NCI-H146 treated with DMSO at 0.1 percent for 48 hours (cell line): ENCODE measurements around the gene ZNF407.

ENCODE experiments used
- DNase-seq: peaks from one replicate; lab custom pipeline; 2025; ENCODE audit not compliant: unreplicated experiment; lab: John Stamatoyannopoulos, UW

ZNF407 gene

DNA sequence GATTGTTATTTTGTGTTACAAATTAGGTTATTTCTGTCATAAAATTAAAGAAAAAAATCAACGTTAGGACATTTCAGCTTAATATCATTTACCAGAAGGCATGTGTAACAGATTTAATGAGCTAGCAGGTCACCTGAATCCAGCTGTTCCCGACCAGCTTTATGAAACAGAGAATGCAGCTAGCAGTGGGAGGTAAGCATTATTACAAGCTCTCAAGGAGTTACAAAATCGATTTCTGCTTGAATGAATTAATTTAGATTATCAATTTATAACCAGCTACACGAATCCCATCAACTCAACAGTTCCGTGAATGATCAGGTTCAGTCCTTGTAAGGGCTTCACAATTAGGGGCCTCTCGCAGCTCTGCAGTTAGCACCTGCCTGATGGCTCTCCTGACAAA is 399.3 kb downstream of the ZNF407 start:
- DNase-seq, result peak; percentile 82

DNA sequence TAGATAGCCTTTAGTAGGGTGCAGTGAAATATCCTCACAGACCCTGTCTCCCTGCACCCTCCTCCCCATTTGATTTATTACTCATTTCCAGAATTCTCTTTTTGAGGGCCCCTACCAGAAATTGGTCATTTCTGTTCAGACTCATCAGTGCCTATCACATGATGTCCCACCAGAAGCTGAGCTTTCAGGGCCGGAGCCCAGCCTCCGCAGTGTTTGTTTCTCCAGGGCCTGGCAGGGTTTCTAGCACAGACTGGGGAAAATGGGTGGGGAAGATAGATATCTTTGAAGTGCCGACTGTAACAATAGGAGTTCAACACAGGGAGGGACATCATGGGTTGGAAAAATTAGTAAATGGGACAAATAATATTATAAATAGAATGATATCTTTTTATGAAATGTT is 403.2 kb downstream of the ZNF407 start:
- DNase-seq, result no peak

DNA sequence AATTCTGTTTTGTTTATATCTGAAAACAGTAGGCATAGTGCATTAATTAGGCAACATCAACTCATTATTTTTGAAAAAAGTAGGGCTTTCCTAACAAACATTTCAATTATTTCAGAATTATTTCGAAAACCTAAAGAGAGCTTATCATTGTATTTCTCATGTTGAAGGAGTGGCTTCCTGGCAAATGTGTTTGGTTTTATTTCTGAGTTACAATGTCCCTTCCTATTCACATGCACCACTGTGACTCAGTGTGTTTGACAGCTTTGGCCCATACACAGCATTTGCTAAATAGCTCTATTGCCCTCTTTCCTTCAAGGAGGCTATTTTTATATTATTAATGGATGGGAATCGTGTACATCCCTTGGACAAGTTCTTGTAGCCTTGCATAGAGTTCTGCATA is 405.4 kb downstream of the ZNF407 start:
- no peak for DNase-seq

DNA sequence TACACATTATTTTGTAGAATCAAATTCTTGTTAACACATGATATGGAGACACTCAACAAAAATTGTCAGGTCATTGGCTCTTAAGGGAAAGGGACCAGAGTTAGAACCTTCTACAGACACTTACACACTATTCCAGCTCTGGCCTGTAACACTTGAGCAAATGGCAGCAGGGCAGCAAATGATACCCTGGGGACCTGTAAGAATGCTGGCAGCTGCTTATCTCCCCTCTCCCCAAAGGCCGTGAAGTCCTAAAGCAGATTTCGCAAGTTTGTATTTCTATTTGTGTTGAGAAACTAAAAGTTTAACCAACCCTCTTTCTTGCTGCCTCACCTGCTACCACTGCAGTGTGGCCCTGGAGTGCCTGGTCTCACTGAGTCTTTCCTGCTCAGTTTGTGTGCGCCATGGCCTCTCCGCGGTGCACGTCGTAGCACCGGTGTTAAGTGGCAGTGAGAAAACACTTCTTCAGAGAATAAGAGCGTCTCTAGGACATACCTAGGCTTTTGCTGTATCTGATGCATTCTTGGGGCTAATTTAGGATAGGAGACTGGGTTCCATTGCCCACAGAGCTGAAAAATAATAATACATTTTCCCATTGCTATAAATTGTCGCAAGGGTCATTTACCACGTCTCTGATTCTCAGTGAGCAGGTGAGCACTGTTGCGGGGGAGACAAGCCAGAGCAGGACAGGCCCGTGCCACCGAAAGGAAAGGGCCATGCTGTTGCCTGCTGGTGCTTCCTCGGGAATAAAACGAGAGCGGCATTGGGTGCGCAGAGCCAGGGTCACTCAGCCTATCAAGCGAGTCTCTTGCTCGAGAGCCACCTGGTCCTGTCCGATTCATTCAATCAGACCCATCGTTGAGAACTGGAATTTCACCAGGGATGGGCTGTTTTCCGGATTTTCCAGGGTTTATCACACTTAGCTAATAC is 406.4 kb downstream of the ZNF407 start:
- no peak for DNase-seq

DNA sequence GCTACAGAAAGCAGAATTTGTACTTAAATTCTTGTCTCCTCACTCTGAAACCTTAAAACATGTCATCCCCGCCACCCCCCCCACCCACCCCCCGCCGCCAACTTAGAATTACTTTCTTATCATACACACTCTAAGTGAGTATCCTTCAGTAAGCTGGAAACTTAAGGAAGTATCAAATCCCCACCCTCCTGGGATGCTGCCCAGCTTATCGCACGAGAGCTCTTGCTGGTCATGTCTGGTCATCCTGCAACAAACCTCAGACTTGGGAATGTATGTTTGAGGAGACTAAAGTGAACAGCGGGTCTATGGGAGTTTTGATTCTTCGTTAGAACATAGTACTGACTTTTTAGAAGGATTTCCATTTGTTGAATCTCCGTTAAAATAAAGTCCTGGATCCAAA is 408.0 kb downstream of the ZNF407 start:
- no peak for DNase-seq

DNA sequence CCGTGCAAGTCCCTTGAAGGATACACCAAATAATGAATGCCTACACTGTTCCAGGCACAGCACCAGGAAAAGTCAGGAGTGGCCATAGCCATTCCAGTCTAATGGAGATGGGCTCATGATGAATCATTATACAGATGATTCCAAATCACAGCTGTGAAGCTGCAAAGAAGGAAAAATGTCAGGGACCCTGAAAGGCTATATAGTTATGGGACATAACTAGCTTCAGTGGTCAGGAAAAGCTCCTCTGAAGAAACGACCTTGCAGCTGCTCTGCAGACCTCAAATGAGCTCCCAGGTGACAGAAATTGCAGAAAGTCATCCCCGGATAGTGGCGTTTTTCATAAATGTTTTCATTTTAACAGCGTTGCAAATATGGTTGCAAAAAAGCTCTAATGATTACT is 410.5 kb downstream of the ZNF407 start:
- no peak for DNase-seq

DNA sequence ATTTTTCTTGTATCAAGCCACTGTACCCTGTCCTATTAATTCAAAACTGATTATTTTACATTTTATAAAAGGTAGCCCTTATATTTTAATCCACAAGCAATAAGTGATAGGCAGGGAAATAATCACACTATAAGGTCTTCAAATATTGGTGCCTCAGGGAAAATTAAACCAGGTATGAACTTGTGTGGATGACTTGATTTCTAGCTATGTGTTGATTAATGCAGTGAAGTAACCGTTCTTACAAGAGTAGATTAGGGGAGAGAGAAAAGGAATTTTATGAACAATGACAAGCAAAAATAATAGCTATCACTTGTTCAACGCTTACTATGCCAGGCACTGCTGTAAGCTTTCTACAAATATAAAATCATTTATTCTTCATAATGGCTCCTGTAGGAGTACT is 411.6 kb downstream of the ZNF407 start:
- DNase-seq, result no peak

DNA sequence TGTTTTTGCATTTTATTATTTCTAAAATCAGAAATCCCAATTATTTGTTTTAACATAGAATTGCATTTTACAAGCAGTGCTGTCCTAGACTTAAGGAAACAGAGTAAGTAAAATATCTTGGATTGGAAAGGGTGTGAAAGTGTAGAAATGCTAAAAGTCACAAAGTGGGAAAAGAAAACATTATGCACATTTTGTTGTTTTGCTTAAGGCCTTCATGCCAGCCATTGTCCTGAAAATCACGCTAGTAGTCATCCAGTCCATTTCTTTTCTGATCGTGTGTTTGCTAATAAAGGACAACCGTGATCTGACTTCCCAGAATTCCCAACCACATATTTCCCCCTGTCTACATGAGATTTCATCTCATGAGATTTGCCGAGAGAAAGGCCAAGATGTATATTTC is 412.2 kb downstream of the ZNF407 start:
- no peak for DNase-seq

DNA sequence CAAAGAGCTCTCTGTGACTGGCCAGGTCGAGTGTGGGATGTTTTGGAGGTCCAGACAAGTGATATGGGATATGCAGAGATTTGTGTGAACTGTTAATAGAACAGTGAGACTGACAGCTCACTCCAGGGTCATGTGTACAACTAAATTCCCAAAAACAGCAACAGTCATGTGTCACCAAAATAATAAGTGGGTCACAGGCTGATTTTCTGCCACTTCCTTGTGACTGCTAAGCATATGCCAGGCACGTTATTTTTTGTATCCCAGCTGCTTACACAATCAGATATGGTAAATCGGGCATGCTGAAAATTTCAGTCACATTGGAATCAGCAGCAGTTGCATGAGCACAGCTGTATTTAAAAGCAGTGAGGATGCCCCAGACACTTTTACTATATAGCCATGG is 412.6 kb downstream of the ZNF407 start:
- no peak for DNase-seq

DNA sequence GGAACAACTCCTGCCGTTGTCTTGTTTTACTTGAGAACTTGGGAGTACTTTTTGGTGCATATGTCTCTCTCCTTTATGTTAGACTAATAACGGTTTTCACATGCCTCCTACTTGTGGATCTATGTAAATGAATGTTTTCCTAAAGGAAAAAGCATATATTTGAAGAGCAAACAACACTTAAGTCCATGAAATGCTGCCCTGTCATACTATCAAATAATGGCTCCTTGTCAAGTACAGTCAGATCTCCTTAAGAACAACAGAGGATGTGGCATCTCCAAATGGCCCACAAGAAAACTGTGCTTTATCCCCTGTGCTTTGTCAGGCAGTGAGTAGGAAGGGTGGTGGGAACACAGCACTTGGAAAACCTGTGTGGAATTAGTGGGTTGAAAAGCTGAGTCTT is 413.0 kb downstream of the ZNF407 start:
- no peak for DNase-seq

DNA sequence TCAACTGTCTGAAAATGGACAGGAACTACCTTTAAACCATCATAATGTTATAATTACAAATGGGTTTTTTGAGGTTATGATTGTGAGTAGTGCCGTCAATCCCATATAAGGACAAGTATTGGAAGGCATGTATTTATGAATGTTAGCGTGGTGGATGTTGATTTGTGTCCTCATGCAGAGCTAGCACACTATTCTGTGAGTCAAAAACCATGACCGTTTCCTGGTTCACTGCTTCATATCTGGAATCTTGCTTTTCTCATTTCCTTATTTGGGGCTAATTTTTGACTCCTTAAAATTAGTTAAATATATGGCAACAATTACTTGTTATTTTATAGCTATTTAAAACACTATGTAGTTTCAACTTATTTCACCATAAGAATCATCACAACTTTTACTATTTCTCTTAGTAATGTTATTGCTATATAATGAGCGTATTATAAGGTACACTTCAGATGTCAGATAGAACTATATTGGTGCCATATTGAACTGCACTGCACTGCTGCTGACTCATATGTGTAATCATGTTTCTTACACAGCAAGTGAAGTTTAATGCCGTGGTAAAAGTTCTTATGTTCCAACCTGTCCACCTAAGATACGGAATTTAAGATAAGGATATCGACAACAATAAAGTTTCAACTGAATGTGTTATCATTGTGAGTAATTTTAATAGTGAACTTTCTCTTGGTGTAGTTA is 418.5 kb downstream of the ZNF407 start:
- DNase-seq, result no peak

DNA sequence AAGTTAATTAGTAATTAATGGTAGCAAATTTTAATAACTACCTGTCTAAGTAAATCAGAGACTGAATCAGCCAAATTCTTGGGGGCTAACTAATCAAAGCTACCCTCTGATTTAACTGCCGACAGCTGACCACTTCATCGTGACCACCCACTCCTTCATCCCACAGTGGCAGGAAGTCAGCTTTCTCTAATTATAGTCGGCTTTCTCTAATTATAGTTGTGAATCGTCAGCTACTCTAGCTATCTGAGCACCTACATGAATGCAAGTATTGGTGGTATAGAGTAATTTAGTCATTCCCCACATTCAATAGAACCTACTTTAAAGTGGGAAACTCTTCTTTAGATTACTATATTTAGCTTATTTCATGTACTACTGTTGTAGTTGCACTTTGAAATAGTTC is 425.8 kb downstream of the ZNF407 start:
- no peak for DNase-seq

DNA sequence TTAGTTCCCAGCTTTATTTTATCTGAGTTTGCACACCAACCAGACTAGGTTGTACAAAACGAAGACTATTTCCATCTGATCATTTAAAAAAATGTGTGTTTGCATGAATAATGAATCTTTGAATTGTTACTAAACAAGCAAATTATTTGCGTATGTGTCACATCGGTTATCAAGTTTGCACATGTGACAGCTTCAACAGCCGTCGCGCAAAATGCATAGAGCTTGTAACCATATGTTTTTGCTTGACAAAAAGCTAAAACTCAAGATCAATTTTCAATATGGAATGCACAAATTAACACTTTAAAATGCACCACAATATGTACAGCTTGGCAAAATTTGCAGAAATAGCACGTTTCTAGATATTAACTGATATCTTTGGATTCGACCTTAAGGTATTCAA is 427.2 kb downstream of the ZNF407 start:
- no peak for DNase-seq

DNA sequence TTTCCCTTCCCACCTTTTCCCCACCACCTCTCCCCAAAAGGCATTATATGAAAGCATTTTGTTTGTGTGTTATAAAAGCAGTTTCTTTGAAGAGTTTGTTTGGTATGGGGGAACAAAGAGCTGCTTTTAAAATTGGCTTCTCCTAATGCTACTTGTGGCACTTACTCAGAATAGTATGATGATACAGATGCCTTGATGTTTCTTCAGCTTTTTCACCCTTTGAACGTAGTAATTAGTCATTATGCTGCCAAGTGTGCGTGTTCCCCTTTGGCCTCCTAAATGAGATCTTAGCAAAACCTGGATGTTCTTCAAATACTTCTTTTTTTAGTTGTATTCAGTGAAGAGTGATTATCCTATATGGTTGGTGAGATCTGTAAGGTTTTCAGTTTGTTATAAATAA is 427.9 kb downstream of the ZNF407 start:
- DNase-seq, result no peak

DNA sequence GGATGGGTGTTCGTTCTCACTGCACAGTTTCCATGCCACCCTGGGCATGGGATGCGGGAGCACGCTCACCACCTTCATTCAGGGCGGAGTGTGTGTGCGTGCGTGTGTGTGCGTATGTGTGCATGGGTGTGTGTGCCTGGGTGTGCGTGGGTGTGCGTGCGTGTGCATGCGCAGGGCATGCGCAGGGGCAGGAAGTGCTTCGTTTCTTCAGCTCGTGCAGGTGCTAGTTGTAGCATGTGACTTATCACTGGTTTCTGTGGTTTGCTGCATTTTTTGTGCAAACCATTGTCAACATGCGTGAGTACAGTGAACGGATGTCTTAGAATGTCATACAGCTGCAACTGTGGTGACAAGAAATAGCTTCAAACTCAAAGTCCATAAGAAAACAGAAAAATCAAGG is 431.8 kb downstream of the ZNF407 start:
- no peak for DNase-seq

DNA sequence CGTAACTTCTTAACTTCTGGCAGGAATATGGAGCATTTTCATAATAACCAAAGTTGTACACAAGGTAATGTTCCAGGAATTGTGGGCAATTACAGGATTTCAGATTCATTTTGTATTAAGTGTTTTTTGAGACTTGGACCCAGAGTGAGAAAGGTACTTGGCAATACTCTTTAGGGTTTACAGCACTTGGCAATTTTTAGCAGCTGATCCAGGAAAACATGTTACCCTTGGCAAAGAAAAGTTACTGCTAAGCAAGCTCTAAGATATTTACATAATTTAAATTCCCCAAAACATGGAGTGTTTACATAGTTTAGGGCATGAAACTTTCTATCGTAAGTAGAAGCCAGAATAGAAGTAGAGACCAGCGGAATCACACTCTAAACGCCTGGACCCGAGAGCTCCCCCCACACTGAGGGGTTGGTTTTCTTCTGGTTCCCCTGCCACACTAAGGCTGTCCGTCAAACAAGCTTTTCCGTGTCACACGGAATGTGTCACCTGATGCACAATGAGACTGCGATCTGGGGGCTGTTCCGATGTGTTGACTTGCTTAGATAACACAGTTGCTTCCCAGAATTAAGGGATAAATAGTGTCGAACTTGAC is 434.1 kb downstream of the ZNF407 start:
- no peak for DNase-seq

DNA sequence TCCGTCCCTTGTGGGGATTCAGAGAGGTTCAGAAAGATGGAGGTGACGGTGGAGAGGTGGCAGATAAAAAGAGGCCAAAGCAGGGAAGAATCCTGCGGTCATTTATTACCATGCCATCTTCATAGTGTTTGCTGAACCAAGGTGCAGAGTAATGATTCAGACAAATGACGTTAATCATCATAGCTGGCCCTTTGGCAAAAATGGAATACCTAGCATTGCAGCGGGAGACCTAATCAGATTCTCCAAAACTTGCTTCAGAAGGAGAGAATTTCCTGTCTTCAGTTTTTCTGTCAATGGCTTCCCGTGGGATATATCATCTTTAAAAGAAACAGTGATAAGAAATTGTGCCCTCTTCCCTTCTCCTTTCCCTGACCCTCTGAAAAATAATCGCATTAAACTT is 435.8 kb downstream of the ZNF407 start:
- DNase-seq, result no peak

DNA sequence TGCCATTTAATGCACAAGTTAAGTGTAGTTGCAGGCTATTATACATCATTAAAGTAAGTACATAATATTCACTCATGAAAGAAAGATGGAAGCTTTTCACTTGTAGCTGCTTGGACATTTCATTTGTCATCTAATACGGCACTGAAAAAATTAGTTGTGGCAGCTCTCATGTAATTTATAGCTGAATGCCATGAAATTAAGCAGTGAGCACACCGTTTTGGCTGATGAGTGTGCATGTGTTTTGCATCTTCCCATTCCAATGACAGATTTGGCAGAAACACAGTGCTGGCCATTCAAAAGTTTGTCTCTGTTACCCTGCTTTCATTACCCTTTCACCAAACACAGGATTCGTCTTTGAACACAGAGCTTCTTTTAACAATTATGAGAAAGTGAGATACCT is 437.3 kb downstream of the ZNF407 start:
- DNase-seq, result no peak

DNA sequence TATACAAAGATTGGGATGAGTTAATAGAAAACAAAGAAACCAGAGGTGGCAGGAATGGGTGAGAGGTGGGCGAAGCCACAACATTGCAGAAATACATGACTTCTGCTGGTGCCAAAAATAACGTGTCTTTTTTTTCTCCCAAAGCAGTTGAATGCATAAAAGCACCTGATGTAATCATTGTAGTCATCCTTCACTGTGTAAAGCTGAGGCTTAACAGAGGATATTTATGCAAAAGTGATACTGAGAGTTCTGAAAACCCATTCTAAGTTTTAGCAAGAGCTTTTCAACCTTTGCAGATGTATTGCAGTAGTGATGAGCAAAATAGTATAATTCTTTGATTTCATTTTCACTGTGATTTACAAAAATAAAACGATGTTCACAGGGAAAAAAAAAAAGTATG is 438.3 kb downstream of the ZNF407 start:
- no peak for DNase-seq

DNA sequence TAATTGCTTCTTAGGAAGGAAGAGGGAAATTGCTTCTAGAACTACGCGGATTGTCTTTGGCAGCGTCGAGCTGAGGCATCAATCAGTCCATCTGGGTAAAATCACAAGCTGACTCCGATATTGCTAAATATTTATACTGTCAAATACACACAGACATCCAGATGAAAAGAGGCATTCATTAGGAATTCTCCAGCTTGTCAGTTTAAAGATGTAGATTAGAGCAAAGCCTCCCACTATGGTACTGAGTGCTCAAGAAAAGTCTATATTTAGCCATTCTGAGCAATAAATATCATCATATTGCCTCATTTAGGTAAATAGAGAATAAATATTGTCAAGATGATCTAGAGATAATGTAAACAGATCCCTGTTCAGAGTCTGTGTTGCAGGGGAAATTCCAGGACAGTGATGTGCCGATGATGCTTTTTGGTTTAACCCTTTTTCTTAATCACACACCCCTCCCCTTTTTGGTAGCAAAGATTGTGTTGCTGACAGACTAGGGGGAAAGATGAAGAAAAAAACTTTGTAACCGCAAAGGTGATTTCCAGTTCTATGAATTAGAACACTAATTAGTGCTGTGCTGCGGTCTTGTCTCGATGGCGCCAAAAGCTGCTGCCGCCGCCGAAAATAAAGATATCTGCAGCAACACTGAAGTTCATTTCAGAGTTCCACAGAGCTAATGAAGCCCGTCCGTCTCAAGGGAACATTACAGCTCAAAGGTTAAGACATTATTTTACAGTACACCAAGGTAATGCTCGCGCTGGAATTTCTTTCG is 439.4 kb downstream of the ZNF407 start:
- DNase-seq, result no peak

DNA sequence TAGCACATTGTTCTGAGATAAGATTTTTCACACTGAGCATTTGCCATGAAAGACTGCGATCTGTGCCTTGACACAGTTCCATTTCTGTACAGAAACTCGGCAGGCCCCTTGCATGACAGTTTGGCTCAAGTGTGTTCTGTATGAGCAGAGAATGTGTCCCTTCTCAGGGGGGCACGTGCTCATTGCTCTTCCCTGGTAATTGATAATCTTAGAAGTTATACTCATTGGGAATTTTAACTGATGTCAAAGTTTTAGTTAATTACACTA is 440.0 kb downstream of the ZNF407 start:
- DNase-seq, result no peak

DNA sequence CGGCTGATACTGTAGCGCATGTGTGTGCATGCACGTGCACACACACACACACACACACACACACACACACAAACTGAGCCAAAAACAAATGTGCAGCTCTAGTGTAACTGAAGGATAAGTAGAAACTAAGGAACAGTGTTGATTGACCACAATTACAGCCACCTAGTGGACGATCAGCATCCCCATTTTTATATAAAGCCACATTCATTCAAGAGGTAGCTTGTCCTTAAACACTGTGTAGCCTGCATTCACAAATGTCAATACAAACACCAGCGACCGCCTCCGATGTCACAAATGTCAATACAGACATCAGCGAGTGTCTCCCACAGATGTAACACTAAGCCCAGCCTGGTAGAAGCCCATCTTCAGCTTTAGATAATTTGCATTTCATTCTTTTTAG is 443.9 kb downstream of the ZNF407 start:
- peak; percentile 13 for DNase-seq
